Retinal pigment epithelial cell (primary cell): ENCODE measurements around the gene PHKA2.

Experiments used
- DNase-seq: peaks from one replicate; pipeline ENCODE4 v3.0.0-alpha.2; 2010; ENCODE audit warnings: low read depth
- H3K4me3 ChIP-seq: 2 replicates; pipeline ENCODE4 v1.5.1; 2011; ENCODE audit warnings: mild to moderate bottlenecking, low read length, control low read depth, moderate library complexity
- CTCF ChIP-seq: conservative IDR thresholded peaks from 2 replicates; pipeline ENCODE4 v1.5.1; 2011; ENCODE audit warnings: low read depth, low read length, control low read depth, inconsistent platforms

PHKA2 gene

GRCh38 chrX:18974993-18975392 lies 8.9 kb downstream of the PHKA2 start:
- no peak overlapping the region for H3K4me3 ChIP-seq
- no peak for TF ChIP-seq CTCF
- no peak for DNase-seq

- DNase-seq: peak; percentile 44
- no peak overlapping the region for H3K4me3 ChIP-seq
- no peak for TF ChIP-seq CTCF
Measured at GRCh38 chrX:18973527-18974192, 10.3 kb downstream of the PHKA2 start.

- no peak overlapping the region for H3K4me3 ChIP-seq
- no peak for TF ChIP-seq CTCF
- no peak for DNase-seq
Measured at GRCh38 chrX:18971506-18971905, 12.4 kb downstream of the PHKA2 start.

GRCh38 chrX:18970465-18970864 lies 13.4 kb downstream of the PHKA2 start:
- no peak for TF ChIP-seq CTCF
- H3K4me3 ChIP-seq: no peak overlapping the region
- DNase-seq: no peak

- no peak for TF ChIP-seq CTCF
- no peak overlapping the region for H3K4me3 ChIP-seq
- no peak for DNase-seq
Measured at GRCh38 chrX:18966624-18967023, 17.3 kb downstream of the PHKA2 start.

- no peak overlapping the region for H3K4me3 ChIP-seq
- no peak for DNase-seq
- no peak for TF ChIP-seq CTCF
Measured at GRCh38 chrX:18964901-18965300, 19.0 kb downstream of the PHKA2 start.

- TF ChIP-seq CTCF: no peak
- no peak overlapping the region for H3K4me3 ChIP-seq
- no peak for DNase-seq
Measured at GRCh38 chrX:18964026-18964425, 19.9 kb downstream of the PHKA2 start.
